Liver (tissue), 9 donors: Measurements from ENCODE around the gene ISOC1. TPM values are rescaled to one million over a fixed set of nuclear protein-coding genes. Genes with fewer than 3 reads are reported as not detected.

ENCODE experiments used
- DNase-seq: peaks from one replicate; pipeline ENCODE4 v3.0.0-alpha.2; 2017; ENCODE audit warnings: low spot score
- H3K27ac ChIP-seq, 2 donors: one replicate each; pipeline ENCODE4 v1.7.0; 2013; ENCODE audit warnings: inconsistent platforms in 2 of 2, low read length in 2 of 2, control low read depth in 1 of 2, low read depth in 1 of 2, mild to moderate bottlenecking in 1 of 2
- H3K27me3 ChIP-seq, 4 donors: one replicate each; pipeline versions ENCODE4 v1.6.1 to v1.7.0; 2013; ENCODE audit warnings: low read length in 3 of 4, inconsistent platforms in 1 of 4, mild to moderate bottlenecking in 1 of 4, moderate library complexity in 1 of 4; ENCODE audit not compliant: control insufficient read depth in 4 of 4, insufficient read depth in 4 of 4
- H3K36me3 ChIP-seq, 4 donors: one replicate each; pipeline versions ENCODE4 v1.6.1 to v1.7.0; 2013; ENCODE audit warnings: low read length in 3 of 4, mild to moderate bottlenecking in 3 of 4, low read depth in 1 of 4, moderate library complexity in 1 of 4; ENCODE audit not compliant: control insufficient read depth in 4 of 4, insufficient read depth in 3 of 4
- H3K4me1 ChIP-seq, 4 donors: one replicate each; pipeline versions ENCODE4 v1.6.1 to v1.7.0; 2013; ENCODE audit warnings: low read length in 3 of 4, mild to moderate bottlenecking in 3 of 4, moderate library complexity in 1 of 4; ENCODE audit not compliant: control insufficient read depth in 4 of 4, insufficient read depth in 4 of 4
- H3K4me3 ChIP-seq, 3 donors: one replicate each; pipeline versions ENCODE4 v1.6.1 to v1.7.0; 2013; ENCODE audit warnings: low read length in 3 of 3, control low read depth in 1 of 3, low read depth in 1 of 3, mild to moderate bottlenecking in 1 of 3
- H3K9ac ChIP-seq, 2 donors: one replicate each; pipeline ENCODE4 v1.7.0; 2013; ENCODE audit warnings: low read length in 2 of 2, mild to moderate bottlenecking in 2 of 2, moderate library complexity in 2 of 2, control low read depth in 1 of 2, low read depth in 1 of 2
- H3K9me3 ChIP-seq, 4 donors: one replicate each; pipeline versions ENCODE4 v1.6.1 to v1.7.0; 2013; ENCODE audit warnings: low read length in 3 of 4; ENCODE audit not compliant: control insufficient read depth in 4 of 4
- CTCF ChIP-seq: fragments of 150-350 bp; IDR thresholded peaks from 2 replicates; pipeline ENCODE4 v1.5.1; 2017; ENCODE audit warnings: improper control_type of control experiment, low read depth, low read length; ENCODE audit not compliant: missing input control
- EGR1 ChIP-seq, 2 donors: IDR thresholded peaks; 2 replicates each; pipeline ENCODE4 v1.6.1; 2016 to 2018; ENCODE audit warnings: antibody characterized with exemption in 2 of 2, low read depth in 2 of 2
- FOXA1 ChIP-seq: IDR thresholded peaks from 2 replicates; pipeline ENCODE4 v1.6.1; 2016; ENCODE audit warnings: antibody characterized with exemption
- FOXA2 ChIP-seq: IDR thresholded peaks from 2 replicates; pipeline ENCODE4 v1.6.1; 2016; ENCODE audit warnings: antibody characterized with exemption
- GABPA ChIP-seq, 2 donors: IDR thresholded peaks in 1 of 2; conservative IDR thresholded peaks in 1 of 2; 2 replicates each; pipeline ENCODE4 v1.6.1; 2016; ENCODE audit warnings: antibody characterized with exemption in 2 of 2, mild to moderate bottlenecking in 1 of 2, moderate library complexity in 1 of 2
- NR2F2 ChIP-seq: IDR thresholded peaks from 2 replicates; pipeline ENCODE4 v1.6.1; 2016; ENCODE audit warnings: antibody characterized with exemption
- RAD21 ChIP-seq, 2 donors: IDR thresholded peaks; 2 replicates each; pipeline ENCODE4 v1.6.1; 2016; ENCODE audit warnings: antibody characterized with exemption in 2 of 2, mild to moderate bottlenecking in 2 of 2
- YY1 ChIP-seq: IDR thresholded peaks from 2 replicates; pipeline ENCODE4 v1.6.1; 2016; ENCODE audit warnings: antibody characterized with exemption, mild to moderate bottlenecking
- WGBS: extraction: QIAGEN DNeasy Blood & Tissue Kit; methylation state at CpG from one replicate; pipeline ENCODE4 v1.1.7; 2013; 5-methylcytosine and 5-hydroxymethylcytosine counted together
- polyA plus RNA-seq, 2 donors: library from polyadenylated mRNA; stranded (reverse) in 1 of 2; unstranded in 1 of 2; fragments of 200-250 nt in 1 of 2; fragments of >200 nt in 1 of 2; fragmentation: Nextera tagmentation in 1 of 2; extraction: Ambion mirVana in 1 of 2; gene quantifications; one replicate each; pipeline versions ENCODE4 v1.2.1 to v1.2.3, GENCODE V29; 2013 to 2015
- total RNA-seq, 2 donors: library from RNA; depleted of rRNA; stranded (reverse); fragments of >200 nt; gene quantifications; one replicate each; pipeline ENCODE4 v1.2.3, GENCODE V29; 2014
- TF ChIP-seq, protein P1 (sequence below): IDR thresholded peaks from 2 replicates; pipeline ENCODE4 v1.6.1; 2016; ENCODE audit warnings: antibody characterized with exemption, mild to moderate bottlenecking
- donor health status: healthy.
- donor health status: healthy.
- donor health status: healthy.
- donor health status: healthy.
- donor health status: healthy.

The ISOC1 gene
- total and polyA plus RNA-seq, 4 donors, result 34.1 to 52.9 (median 41.8) TPM

DNA sequence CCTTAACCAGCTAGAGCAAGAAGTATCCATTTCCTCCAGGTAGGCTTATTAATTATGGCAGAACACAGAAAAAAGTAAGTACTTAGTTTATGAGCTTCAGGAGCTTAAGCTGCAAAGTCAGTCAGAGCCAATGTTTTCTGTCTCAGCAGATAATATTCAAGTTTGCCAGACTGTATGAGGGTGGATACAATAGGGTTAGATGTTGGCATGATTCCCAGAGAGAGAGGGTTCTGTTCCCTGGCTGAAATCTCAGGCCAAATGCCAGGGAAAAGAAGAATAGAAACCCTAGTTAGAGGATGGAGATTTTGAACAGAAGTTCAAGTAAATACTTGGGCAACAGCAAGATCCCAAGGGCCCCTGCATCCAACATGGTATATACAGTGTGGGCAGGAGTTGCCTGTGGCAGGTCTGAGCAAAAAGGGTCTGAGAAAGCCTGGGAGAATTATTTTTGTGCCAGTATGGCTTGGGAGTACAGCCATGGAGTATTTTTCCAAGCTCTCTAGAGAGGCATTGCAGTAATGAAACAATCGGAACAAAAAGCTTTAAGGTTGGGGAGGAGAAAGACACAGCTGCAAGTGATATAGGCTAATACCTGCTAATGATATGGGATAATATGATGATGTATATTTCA is 31.0 kb upstream of the ISOC1 start:
- Histone ChIP-seq H3K4me1 (no peaks in the 10 kb centered on the region), H3K4me3 (no peak overlapping the region), H3K27ac (no peak overlapping the region), H3K36me3 (no peaks in the 10 kb centered on the region), H3K9ac (no peak overlapping the region), H3K9me3 (no peaks in the 10 kb centered on the region), H3K27me3 (no peaks in the 10 kb centered on the region)
- DNase-seq, result no peak
- 87% methylated on average over 1 of the region's 1 CpG for WGBS
- no peak for TF ChIP-seq EGR1 (IDR thresholded peaks at IDR 0.05; ENCODE audit: low read depth in 2 of 2)

GRCh38 chr5:129065721-129066120 is 28.8 kb upstream of the ISOC1 start:
- 85% methylated on average over 2 of the region's 2 CpGs for WGBS
- H3K27ac ChIP-seq, result no peak overlapping the region
- H3K4me3 ChIP-seq, result no peak overlapping the region
- H3K9ac ChIP-seq, result no peak overlapping the region
- H3K9me3 ChIP-seq, result no peaks in the 10 kb centered on the region
- no peak for DNase-seq
- H3K4me1 ChIP-seq, result no peaks in the 10 kb centered on the region
- no peaks in the 10 kb centered on the region for H3K36me3 ChIP-seq
- H3K27me3 ChIP-seq, result no peaks in the 10 kb centered on the region
- TF ChIP-seq FOXA1 (no peak), NR2F2 (no peak), RAD21 (IDR thresholded peaks at IDR 0.05) (no peak), GABPA (IDR thresholded peaks at IDR 0.05 in 1 of 2, conservative IDR thresholded peaks at IDR 0.05 in 1 of 2) (no peak), FOXA2 (no peak)
- TF ChIP-seq, protein P1, sequence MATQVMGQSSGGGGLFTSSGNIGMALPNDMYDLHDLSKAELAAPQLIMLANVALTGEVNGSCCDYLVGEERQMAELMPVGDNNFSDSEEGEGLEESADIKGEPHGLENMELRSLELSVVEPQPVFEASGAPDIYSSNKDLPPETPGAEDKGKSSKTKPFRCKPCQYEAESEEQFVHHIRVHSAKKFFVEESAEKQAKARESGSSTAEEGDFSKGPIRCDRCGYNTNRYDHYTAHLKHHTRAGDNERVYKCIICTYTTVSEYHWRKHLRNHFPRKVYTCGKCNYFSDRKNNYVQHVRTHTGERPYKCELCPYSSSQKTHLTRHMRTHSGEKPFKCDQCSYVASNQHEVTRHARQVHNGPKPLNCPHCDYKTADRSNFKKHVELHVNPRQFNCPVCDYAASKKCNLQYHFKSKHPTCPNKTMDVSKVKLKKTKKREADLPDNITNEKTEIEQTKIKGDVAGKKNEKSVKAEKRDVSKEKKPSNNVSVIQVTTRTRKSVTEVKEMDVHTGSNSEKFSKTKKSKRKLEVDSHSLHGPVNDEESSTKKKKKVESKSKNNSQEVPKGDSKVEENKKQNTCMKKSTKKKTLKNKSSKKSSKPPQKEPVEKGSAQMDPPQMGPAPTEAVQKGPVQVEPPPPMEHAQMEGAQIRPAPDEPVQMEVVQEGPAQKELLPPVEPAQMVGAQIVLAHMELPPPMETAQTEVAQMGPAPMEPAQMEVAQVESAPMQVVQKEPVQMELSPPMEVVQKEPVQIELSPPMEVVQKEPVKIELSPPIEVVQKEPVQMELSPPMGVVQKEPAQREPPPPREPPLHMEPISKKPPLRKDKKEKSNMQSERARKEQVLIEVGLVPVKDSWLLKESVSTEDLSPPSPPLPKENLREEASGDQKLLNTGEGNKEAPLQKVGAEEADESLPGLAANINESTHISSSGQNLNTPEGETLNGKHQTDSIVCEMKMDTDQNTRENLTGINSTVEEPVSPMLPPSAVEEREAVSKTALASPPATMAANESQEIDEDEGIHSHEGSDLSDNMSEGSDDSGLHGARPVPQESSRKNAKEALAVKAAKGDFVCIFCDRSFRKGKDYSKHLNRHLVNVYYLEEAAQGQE, result no peak

GRCh38 chr5:129067745-129068144 is 26.8 kb upstream of the ISOC1 start:
- H3K9me3 ChIP-seq, result no peaks in the 10 kb centered on the region
- H3K27ac ChIP-seq, result no peak overlapping the region
- H3K9ac ChIP-seq, result no peak overlapping the region
- H3K4me3 ChIP-seq, result no peak overlapping the region
- no peak for TF ChIP-seq FOXA2
- TF ChIP-seq CTCF, result no peak
- TF ChIP-seq YY1, result no peak
- no peak for TF ChIP-seq EGR1 (IDR thresholded peaks at IDR 0.05; ENCODE audit: low read depth in 2 of 2)
- H3K36me3 ChIP-seq, result no peaks in the 10 kb centered on the region
- no peaks in the 10 kb centered on the region for H3K4me1 ChIP-seq
- H3K27me3 ChIP-seq, result no peaks in the 10 kb centered on the region
- DNase-seq, result no peak
